AG10803 (cell line): ENCODE results near the gene MYLIP.
A peak's percentile ranks its signal among the peaks of the same experiment; 100 is the strongest.

Experiments used
- DNase-seq: peaks from one replicate; pipeline ENCODE4 v3.0.0; 2010; ENCODE audit warnings: low read depth
- H3K4me3 ChIP-seq: 2 replicates; pipeline ENCODE4 v1.5.1; 2011; ENCODE audit warnings: mild to moderate bottlenecking, low read length, control low read depth
- CTCF ChIP-seq: conservative IDR thresholded peaks from 2 replicates; pipeline ENCODE4 v1.5.1; 2011; ENCODE audit warnings: mild to moderate bottlenecking, low read length, control low read depth, inconsistent platforms

The MYLIP gene

GRCh38 chr6:16130437-16130891, 1.6 kb downstream of the MYLIP start:
- TF ChIP-seq CTCF = no peak
- DNase-seq = no peak
- H3K4me3 ChIP-seq = peak overlapping the region; percentile 80

- TF ChIP-seq CTCF = no peak
Measured at GRCh38 chr6:16130932-16131387, 2.1 kb downstream of the MYLIP start.

GRCh38 chr6:16132909-16133308, 4.0 kb downstream of the MYLIP start:
- no peak overlapping the region for H3K4me3 ChIP-seq
- no peak for DNase-seq
- no peak for TF ChIP-seq CTCF

More at GRCh38 chr6:16130932-16131387, 2.1 kb downstream of the MYLIP start:
- peak; percentile 73 for DNase-seq
- H3K4me3 ChIP-seq = peak overlapping the region; percentile 80

GRCh38 chr6:16134430-16134829, 5.5 kb downstream of the MYLIP start:
- no peak for TF ChIP-seq CTCF
- H3K4me3 ChIP-seq = no peak overlapping the region
- DNase-seq = no peak

- peak; percentile 60 for DNase-seq
- no peak overlapping the region for H3K4me3 ChIP-seq
- TF ChIP-seq CTCF = no peak
Measured at GRCh38 chr6:16135066-16135465, 6.2 kb downstream of the MYLIP start.

GRCh38 chr6:16136091-16136490, 7.2 kb downstream of the MYLIP start:
- no peak overlapping the region for H3K4me3 ChIP-seq
- no peak for DNase-seq
- TF ChIP-seq CTCF = no peak

DNA sequence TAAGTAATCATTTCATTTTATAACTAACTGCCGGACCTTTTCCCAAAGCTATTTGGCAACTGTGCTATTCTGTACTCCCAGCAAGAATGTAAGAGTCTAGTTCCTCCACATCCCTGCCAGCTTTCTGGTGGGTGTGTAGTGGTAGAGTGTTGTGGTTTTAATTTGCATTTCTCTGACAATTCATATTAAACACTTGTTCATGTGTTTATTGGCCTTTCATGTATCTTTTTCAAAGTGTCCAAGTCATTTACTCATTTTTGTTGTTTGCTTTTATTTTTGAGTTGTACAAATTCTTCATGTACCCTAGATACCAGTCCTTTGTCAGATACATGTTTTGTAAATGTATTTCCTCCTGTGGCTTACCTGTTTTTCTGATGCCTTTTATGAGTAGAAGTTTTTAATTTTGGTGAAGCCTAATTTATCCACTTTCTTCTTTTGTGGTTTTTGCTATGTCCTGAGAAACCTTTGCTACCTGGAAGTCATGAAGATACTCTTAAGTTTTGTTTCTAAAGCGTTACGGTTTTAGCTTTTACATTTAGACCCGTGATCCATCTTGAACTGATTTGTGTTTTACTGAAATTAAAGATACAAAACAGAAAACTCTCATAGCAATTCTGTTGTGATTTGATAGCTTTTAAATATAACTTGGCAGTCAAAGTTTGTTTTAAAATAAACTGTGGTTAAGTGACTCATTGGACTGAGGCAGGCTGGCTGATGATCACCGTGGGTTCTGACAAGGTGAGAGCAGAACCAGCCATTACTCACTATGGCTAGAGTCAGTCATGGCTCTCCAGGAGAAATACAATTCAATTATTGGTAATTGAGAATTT, 8.0 kb downstream of the MYLIP start:
- no peak overlapping the region for H3K4me3 ChIP-seq
- peak; percentile 86 for DNase-seq
- TF ChIP-seq CTCF = no peak
